NCI-H2227 treated with DMSO at 0.1 percent for 48 hours (cell line): Measurements from ENCODE around the gene CFAP45.
"Not testable (repeated sequence)": the region's sequence is repeated elsewhere in the genome, so short reads cannot be mapped to it uniquely, and the experiment has no call there.

Source experiments
- DNase-seq: peaks from one replicate; lab custom pipeline; 2025; lab: John Stamatoyannopoulos, UW

CFAP45 gene

GRCh38 chr1:159904036-159904435 lies 4.1 kb upstream of the CFAP45 start:
- DNase-seq, result not testable (repeated sequence)

- DNase-seq, result no peak
Measured at GRCh38 chr1:159902541-159902940, 2.6 kb upstream of the CFAP45 start.

- DNase-seq, result no peak
Measured at GRCh38 chr1:159900755-159901360, 893 bp upstream of the CFAP45 start.

- not testable (repeated sequence) for DNase-seq
Measured at GRCh38 chr1:159899634-159900033, 331 bp downstream of the CFAP45 start.

- no peak for DNase-seq
Measured at GRCh38 chr1:159898527-159898926, 1.4 kb downstream of the CFAP45 start.

DNA sequence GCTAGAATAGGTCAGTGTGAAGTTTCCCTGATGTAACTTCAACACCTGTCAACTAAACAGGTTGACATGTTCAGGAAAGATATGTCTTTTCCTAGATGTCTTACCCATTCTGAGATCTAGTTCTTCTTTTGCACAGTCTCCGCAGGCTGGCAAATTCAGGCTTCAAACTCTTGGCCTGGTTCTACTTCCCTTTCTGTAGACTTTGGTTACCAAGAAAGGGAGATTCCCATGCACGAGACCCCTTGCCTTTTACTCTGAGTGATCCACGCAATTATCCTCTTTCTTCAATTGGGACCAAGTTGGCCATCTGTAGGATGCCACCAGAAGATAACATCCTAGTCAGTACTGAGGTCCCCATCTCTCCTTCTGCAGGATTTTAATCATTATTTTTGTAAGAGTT lies 2.0 kb downstream of the CFAP45 start:
- DNase-seq, result no peak

GRCh38 chr1:159896546-159896930 lies 3.4 kb downstream of the CFAP45 start:
- no peak for DNase-seq

- DNase-seq, result peak; percentile 69
Measured at GRCh38 chr1:159895836-159896545, 4.0 kb downstream of the CFAP45 start.

DNA sequence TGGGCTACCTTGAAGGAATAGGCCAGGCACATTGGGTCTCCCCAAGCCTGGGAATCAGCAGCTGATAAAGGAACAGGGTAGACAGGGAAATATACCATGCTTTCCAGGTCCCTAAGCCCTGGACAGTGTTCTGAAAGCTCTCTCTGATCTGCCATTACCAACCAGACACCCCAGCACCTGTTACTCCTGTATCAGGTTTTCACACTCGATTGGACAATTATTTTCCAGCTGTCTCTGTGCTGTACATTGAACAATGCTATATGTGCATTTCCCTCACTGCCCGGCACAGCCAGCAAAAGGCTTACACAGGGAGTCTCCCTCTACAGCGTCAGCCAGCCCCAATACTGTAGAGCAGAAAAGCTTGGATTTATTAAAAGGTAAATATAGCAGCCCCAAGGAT lies 4.7 kb downstream of the CFAP45 start:
- no peak for DNase-seq

- no peak for DNase-seq
Measured at GRCh38 chr1:159892944-159893343, 7.0 kb downstream of the CFAP45 start.

GRCh38 chr1:159891275-159892157 lies 8.4 kb downstream of the CFAP45 start:
- peak; percentile 68 for DNase-seq

DNA sequence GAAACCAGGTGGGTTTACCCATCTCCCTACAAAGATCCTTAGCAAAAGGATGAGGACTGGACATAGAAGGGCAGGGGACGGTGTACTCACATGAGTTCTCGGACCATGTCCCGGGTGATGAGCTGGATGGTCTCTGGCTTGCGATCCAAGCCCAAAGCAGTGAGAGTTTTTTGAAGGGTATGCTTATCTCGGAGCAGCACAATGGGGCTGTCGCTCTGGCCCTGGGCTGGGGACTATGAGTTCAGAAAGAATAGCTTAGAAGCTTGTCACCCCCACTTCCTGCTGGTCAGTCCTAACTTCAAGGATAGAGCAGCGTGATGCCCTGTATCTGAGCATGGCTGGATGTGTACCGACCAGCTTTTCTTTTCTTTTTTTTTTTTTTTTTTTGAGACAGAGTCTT lies 9.6 kb downstream of the CFAP45 start:
- DNase-seq, result no peak

- no peak for DNase-seq
Measured at GRCh38 chr1:159889821-159890252, 10.1 kb downstream of the CFAP45 start.

GRCh38 chr1:159889202-159889601 lies 10.8 kb downstream of the CFAP45 start:
- DNase-seq, result no peak

GRCh38 chr1:159884296-159884695 lies 15.7 kb downstream of the CFAP45 start:
- DNase-seq, result no peak

- DNase-seq, result no peak
Measured at GRCh38 chr1:159883134-159883533, 16.8 kb downstream of the CFAP45 start.

GRCh38 chr1:159882527-159882862 lies 17.5 kb downstream of the CFAP45 start:
- no peak for DNase-seq

DNA sequence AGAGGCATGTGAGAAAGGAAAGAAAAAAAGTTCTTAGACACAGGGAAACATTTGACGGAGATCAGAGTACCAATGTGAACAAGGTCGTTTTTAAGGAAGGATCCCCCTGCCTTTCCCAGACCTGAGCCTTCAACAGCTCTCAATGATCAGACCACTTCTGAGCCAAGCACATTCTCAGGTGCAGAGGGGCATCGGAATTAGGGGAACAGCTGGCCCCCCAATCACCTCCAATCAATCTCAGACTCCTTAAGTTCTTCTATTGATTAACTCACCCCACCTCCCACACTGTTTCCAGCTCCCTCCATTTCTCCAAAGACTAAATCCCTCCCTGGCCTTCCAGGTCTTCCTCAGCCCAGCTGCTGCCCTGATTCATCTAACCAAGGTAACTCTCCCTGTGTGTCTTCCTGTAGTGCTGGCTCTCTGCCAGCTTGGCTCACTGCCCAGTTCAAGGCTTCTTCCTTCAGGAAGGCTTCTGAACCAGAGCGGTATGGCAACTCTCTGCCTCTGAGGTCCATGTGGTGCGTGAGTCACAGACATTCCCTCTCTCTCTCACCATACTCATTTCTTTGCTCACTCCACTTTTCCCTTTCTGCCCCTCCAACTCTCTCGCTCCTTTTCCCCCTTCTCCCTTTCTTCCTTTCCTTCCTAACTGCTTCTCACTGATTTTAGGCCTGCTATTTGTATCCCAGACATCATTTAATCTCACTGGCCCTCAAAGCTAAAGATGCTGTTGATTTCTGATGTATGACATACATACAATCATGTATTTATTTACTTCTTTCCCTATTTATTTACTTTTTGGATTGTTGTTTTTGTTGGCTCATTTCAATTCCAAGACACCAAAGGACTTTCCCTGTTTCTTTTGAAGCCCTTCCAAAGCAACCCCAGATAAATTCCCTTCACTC lies 18.1 kb downstream of the CFAP45 start:
- peak; percentile 91 for DNase-seq

GRCh38 chr1:159880430-159880829 lies 19.5 kb downstream of the CFAP45 start:
- no peak for DNase-seq

- DNase-seq, result no peak
Measured at GRCh38 chr1:159879977-159880376, 20.0 kb downstream of the CFAP45 start.

GRCh38 chr1:159879136-159879535 lies 20.8 kb downstream of the CFAP45 start:
- DNase-seq, result no peak
